ENCODE results near the gene GPR87.

The GPR87 gene

GRCh38 chr3:151276038-151276686, 40.5 kb downstream of the GPR87 start:
- no peak for TF ChIP-seq CTCF (IDR thresholded peaks at IDR 0.05)
- TF ChIP-seq ZFX (IDR thresholded peaks at IDR 0.05; ENCODE audit: borderline replicate concordance) = no peak
- no peak overlapping the region for H3K27ac ChIP-seq

- TF ChIP-seq ZFX (IDR thresholded peaks at IDR 0.05; ENCODE audit: borderline replicate concordance) (no peak), CTCF (IDR thresholded peaks at IDR 0.05) (no peak)
- no peak overlapping the region for H3K27ac ChIP-seq
These were observed 41.5 kb downstream of the GPR87 start for GRCh38 chr3:151275091-151275490.

- no peak overlapping the region for H3K27ac ChIP-seq
- no peak for TF ChIP-seq ZFX (IDR thresholded peaks at IDR 0.05; ENCODE audit: borderline replicate concordance)
- no peak for TF ChIP-seq CTCF (IDR thresholded peaks at IDR 0.05)
These were observed 47.0 kb downstream of the GPR87 start for GRCh38 chr3:151269631-151270030.

GRCh38 chr3:151268267-151269235, 48.1 kb downstream of the GPR87 start:
- no peak overlapping the region for H3K27ac ChIP-seq
- TF ChIP-seq CTCF (IDR thresholded peaks at IDR 0.05) (no peak), ZFX (IDR thresholded peaks at IDR 0.05; ENCODE audit: borderline replicate concordance) (no peak)

GRCh38 chr3:151267066-151267465, 49.6 kb downstream of the GPR87 start:
- TF ChIP-seq ZFX (IDR thresholded peaks at IDR 0.05; ENCODE audit: borderline replicate concordance) (no peak), CTCF (IDR thresholded peaks at IDR 0.05) (no peak)
- no peak overlapping the region for H3K27ac ChIP-seq

GRCh38 chr3:151265866-151266265, 50.8 kb downstream of the GPR87 start:
- no peak for TF ChIP-seq CTCF (IDR thresholded peaks at IDR 0.05)
- no peak for TF ChIP-seq ZFX (IDR thresholded peaks at IDR 0.05; ENCODE audit: borderline replicate concordance)
- no peak overlapping the region for H3K27ac ChIP-seq

- H3K27ac ChIP-seq = no peak overlapping the region
- TF ChIP-seq CTCF (IDR thresholded peaks at IDR 0.05) = no peak
These were observed 51.5 kb downstream of the GPR87 start for GRCh38 chr3:151265166-151265565.
